NCI-H2171 (cell line): ENCODE data around the gene ZSCAN5C.
"Not testable (repeated sequence)": the region's sequence is repeated elsewhere in the genome, so short reads cannot be mapped to it uniquely, and the experiment has no call there.

Experiments
- DNase-seq: peaks from one replicate; lab custom pipeline; 2025; lab: John Stamatoyannopoulos, UW

Gene ZSCAN5C

GRCh38 chr19:56201973-56202372 lies at the start of gene ZSCAN5C:
ZSCAN5C (plus strand) TSS chr19:56202273; CDS start chr19:56205914, 3,641 bp downstream.
- no peak for DNase-seq

- DNase-seq, result no peak
These were observed 49.4 kb upstream of the ZSCAN5C start for GRCh38 chr19:56152644-56153043.

- DNase-seq, result no peak
These were observed 48.6 kb upstream of the ZSCAN5C start for GRCh38 chr19:56153507-56153906.

- no peak for DNase-seq
These were observed 46.9 kb upstream of the ZSCAN5C start for GRCh38 chr19:56155124-56155687.

- no peak for DNase-seq
These were observed 45.3 kb upstream of the ZSCAN5C start for GRCh38 chr19:56156768-56157167.

- no peak for DNase-seq
These were observed 43.8 kb upstream of the ZSCAN5C start for GRCh38 chr19:56158170-56158757.

GRCh38 chr19:56159009-56159559 lies 43.0 kb upstream of the ZSCAN5C start:
- no peak for DNase-seq

- no peak for DNase-seq
These were observed 42.3 kb upstream of the ZSCAN5C start for GRCh38 chr19:56159622-56160271.

- DNase-seq, result no peak
These were observed 40.5 kb upstream of the ZSCAN5C start for GRCh38 chr19:56161534-56161933.

- no peak for DNase-seq
These were observed 39.8 kb upstream of the ZSCAN5C start for GRCh38 chr19:56162258-56162657.

- DNase-seq, result no peak
These were observed 39.0 kb upstream of the ZSCAN5C start for GRCh38 chr19:56163097-56163496.

GRCh38 chr19:56167064-56167578 lies 35.0 kb upstream of the ZSCAN5C start:
- no peak for DNase-seq

GRCh38 chr19:56170261-56170660 lies 31.8 kb upstream of the ZSCAN5C start:
- DNase-seq, result no peak

- DNase-seq, result no peak
These were observed 28.0 kb upstream of the ZSCAN5C start for GRCh38 chr19:56174086-56174485.

- no peak for DNase-seq
These were observed 27.5 kb upstream of the ZSCAN5C start for GRCh38 chr19:56174550-56174949.

GRCh38 chr19:56175861-56176307 lies 26.2 kb upstream of the ZSCAN5C start, which contains the start of gene GALP:
GALP (plus strand) TSS chr19:56176008; CDS start chr19:56177109, 1,101 bp downstream.
- not testable (repeated sequence) for DNase-seq

- not testable (repeated sequence) for DNase-seq
These were observed 25.8 kb upstream of the ZSCAN5C start for GRCh38 chr19:56176310-56176709.

GRCh38 chr19:56176881-56177280 lies 25.2 kb upstream of the ZSCAN5C start:
- no peak for DNase-seq

- DNase-seq, result no peak
These were observed 24.4 kb upstream of the ZSCAN5C start for GRCh38 chr19:56177564-56178243.

- DNase-seq, result no peak
These were observed 12.3 kb upstream of the ZSCAN5C start for GRCh38 chr19:56189785-56190184.

GRCh38 chr19:56191115-56191514 lies 11.0 kb upstream of the ZSCAN5C start:
- DNase-seq, result no peak

GRCh38 chr19:56191711-56192110 lies 10.4 kb upstream of the ZSCAN5C start:
- no peak for DNase-seq
